Stimulated activated CD4-positive, alpha-beta T cell treated with anti-CD3 and anti-CD28 coated beads, Interleukin-12 subunit alpha, Interleukin-12 subunit beta, amount 100 ng/mL, for 4 hours (primary cell): ENCODE data around the gene DCAF4.
"Not testable (repeated sequence)": the region's sequence is repeated elsewhere in the genome, so short reads cannot be mapped to it uniquely, and the experiment has no call there.

Source experiments
- DNase-seq: peaks from one replicate; pipeline ENCODE4 v3.0.0-alpha.2; 2020

The DCAF4 gene

GRCh38 chr14:72975770-72976169 is 49.5 kb downstream of the DCAF4 start:
- no peak for DNase-seq

- DNase-seq: no peak
Measured at GRCh38 chr14:72978856-72979255, 52.6 kb downstream of the DCAF4 start.

GRCh38 chr14:72980863-72981262 is 54.6 kb downstream of the DCAF4 start:
- no peak for DNase-seq

DNA sequence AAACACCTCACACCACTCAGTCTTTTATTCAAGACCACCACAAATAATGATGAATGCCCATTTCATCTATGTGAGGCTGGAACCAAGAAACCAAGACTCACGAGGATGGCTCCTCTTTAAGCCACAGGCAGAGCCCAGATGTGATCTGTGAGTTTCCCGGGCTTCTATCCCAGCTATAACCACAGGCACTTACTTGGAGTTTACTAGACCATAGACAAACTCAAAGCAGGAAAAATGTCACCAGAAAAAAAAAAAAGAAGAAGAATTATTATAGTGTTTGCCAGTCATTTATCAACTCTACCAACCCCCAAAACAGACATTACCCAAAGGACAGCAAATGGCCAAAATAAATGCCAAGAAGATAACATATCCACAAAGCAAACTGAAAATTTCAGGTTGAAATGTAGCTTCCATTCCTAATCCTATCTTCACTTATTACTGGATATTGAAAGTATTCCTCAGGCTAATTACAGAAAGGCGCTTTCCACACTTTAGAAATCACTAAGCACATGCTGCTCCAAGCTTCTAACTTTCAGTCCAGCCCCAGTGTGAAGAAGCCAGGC is 56.0 kb downstream of the DCAF4 start:
- DNase-seq: no peak

DNA sequence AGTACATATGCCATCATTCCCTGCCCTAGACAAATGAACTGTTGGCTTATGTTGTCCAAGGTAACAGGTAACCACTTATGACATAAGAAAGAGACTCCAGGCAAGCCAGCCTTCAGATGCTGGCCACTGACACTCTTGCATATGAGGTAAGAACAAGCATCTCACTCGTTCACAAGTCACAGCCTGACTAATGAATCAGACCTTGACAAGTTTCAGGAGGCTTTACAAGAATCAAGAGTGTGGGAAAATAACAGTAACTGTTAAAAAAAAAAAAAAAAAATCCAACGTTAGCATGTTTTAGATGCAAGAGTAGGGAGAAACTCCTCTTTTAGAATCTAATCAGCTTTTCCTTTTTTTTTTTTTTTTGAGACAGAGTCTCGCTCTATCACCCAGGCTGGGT is 60.0 kb downstream of the DCAF4 start:
- no peak for DNase-seq

- DNase-seq: no peak
Measured at GRCh38 chr14:72986857-72987256, 60.6 kb downstream of the DCAF4 start.

DNA sequence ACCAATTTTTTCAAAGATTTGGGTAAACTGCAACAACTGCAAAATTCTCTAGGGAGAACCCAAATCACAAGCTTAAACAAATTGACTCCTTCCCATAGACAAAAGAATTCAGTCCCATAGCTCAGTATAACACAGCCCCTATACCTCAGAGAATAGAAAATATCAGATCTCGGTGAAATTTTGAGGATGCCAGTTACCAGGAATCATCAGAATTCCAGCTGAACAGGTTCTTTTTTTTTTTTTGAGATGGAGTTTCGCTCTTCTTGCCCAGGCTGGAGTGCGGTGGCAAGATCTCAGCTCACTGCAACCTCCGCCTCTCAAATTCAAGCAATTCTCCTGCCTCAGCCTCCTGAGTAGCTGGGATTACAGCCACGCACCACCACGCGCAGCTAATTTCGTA is 63.9 kb downstream of the DCAF4 start:
- DNase-seq: no peak

DNA sequence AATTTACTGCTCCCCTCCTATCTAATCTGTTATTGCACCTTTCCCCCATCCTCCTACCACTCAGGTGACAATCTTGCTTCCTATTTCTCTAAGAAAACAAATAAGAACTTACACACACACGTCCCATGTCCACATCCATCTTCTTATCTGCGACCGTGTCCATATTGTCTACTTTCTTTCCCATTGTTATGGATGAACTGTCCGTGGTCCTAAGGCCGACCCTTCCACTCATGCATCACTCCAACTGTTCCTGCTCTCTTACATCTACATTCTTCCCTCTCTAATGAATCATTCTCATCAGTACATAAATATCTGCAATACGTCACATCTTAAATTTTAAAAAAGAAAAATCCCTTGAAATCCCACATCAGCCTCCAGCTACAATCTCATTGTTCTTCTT is 70.7 kb downstream of the DCAF4 start:
- no peak for DNase-seq

DNA sequence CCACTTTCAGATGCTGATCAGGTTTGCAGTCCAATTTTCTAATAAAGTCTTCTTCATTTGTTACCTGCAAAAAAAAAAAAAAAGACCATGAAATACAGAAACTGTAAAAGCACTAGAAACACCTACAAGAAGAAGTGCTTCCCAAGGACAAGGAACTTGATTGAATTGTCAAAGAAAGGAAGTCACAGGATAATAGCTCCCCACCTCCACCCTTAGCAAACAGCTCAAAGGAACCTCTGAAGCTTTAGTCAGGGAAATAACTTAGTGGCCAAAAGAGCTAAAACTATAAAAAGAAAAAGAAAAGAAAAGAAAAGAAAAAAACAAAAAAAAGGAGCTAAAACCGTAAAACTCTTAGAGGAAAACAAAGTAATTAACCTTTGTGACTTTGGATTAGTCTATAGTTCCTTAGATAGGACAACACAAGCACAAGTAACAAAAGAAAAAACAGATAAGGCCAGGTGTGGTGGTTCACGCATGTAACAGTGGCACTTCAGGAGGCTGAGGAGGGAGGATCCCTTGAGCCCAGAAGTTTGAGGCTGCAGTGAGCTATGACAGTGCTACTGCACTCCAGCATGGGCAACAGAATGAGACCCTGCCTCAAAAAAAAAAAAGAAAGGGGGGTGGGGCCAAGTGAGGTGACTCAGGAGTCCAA is 72.1 kb downstream of the DCAF4 start:
- no peak for DNase-seq

- DNase-seq: no peak
Measured at GRCh38 chr14:72999316-72999715, 73.1 kb downstream of the DCAF4 start.

- no peak for DNase-seq
Measured at GRCh38 chr14:73000073-73000472, 73.8 kb downstream of the DCAF4 start.

GRCh38 chr14:73003681-73004080 is 77.4 kb downstream of the DCAF4 start:
- no peak for DNase-seq

DNA sequence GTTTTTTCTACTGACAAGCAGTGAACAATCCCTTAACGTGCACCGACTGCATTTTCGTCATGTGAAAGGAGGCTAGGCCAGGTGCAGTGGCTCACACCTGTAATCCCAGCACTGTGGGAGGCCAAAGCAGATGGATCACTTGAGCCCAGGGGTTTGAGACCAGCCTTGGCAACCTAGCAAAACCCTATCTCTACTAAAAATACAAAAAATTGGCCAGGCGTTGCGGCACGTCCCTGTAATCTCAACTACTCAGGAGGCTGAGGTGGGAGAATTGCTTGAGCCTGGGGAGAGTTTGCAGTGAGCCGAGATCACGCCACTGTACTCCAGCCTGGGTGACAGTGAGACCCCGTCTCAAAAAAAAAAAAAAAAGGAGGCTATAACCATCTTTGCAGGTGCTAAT is 78.4 kb downstream of the DCAF4 start:
- DNase-seq: not testable (repeated sequence)

GRCh38 chr14:73007835-73008234 is 81.6 kb downstream of the DCAF4 start:
- DNase-seq: no peak

- DNase-seq: no peak
Measured at GRCh38 chr14:73008501-73008900, 82.2 kb downstream of the DCAF4 start.
